HL-60 (cell line): ENCODE measurements around the gene HCK.

Experiments used
- CTCF ChIP-seq: IDR thresholded peaks from one replicate; pipeline ENCODE4 v1.5.1; 2011; ENCODE audit warnings: low read length, control low read depth, inconsistent platforms; ENCODE audit not compliant: insufficient read depth
- POLR2AphosphoS5 ChIP-seq: IDR thresholded peaks from 2 replicates; pipeline ENCODE4 v1.6.1; 2012; ENCODE audit warnings: low read depth

- TF ChIP-seq POLR2AphosphoS5 (no peak), CTCF (no peak)
Observed at GRCh38 chr20:32124916-32125454, 72.9 kb downstream of the HCK start.
